Activated T-cell treated with anti-CD3 and anti-CD28 coated beads for 1 hour (primary cell): ENCODE results near the gene ATP6V0C.

ENCODE experiments used
- DNase-seq: peaks from one replicate; pipeline ENCODE4 v3.0.0-alpha.2; 2020; ENCODE audit warnings: low read depth

ATP6V0C gene

DNA sequence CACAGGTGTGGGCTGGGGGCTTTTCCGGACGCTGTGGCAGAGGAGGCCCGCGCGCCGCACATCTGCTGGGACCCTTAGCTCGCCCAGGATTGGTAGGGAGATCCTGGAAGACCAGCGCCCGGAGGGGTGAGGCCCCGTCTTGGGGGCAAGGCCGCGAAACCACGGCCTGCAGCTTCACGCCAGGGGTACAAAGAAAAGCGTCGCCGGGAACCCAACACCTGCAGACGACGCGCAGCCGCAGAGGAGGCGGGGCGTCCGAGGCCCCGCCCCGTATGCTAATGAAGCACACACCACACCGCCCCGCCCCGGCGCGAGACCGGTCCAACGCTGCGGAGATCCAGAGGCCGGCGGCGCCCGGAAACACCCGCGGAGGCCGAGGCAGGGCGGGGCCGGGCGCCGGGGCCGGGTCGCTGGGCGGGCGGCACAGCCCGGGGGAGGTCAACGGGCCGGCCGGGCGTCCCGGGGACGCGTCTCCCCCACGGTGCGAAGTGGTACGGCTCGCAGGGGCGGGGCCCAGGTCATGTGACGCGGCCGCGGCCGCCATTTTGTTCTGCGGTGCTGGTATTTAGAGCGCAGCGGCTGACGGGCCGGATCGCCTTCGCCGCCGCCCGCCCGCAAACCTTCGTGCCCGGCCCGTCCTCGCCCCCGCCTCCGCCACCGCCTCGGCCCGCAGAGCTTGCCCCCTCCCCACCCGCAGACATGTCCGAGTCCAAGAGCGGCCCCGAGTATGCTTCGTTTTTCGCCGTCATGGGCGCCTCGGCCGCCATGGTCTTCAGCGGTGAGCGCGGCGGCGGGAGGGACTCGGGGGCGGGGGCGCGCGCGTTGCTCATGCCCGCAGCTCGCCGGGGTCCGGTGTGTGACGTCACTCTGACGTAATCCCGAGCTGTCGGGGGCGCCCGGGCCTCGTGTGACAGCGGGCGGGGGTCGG is at the start of gene ATP6V0C:
Gene ATP6V0C (plus strand): TSS at position 548 of the 928 bp plus-strand sequence. CDS start 152 bp downstream, at position 700.
- peak; percentile 93 for DNase-seq

DNA sequence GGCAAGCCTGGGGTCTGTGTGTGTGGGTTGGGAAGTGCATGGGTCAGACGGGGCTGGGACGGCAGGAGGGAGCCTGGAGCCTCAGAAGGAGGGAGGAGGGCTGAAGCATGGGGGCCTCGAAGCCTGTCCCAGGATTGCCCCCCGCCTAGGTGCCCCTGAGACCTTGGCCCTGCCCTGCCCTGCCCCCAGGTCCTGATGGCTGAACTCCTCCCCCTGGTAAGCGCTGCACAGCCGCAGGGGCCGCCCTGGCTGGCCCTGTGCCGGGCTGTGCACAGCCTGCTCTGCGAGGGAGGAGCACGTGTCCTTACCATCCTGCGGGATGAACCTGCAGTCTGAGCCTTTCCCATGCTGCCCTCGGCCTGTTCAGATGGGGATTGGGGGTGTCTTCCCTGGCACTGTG is 49.4 kb upstream of the ATP6V0C start:
- no peak for DNase-seq

- no peak for DNase-seq
These were observed 47.9 kb upstream of the ATP6V0C start for GRCh38 chr16:2465653-2466415.

- no peak for DNase-seq
These were observed 46.9 kb upstream of the ATP6V0C start for GRCh38 chr16:2466667-2467527.

GRCh38 chr16:2467528-2468232 is 46.1 kb upstream of the ATP6V0C start:
- no peak for DNase-seq

DNA sequence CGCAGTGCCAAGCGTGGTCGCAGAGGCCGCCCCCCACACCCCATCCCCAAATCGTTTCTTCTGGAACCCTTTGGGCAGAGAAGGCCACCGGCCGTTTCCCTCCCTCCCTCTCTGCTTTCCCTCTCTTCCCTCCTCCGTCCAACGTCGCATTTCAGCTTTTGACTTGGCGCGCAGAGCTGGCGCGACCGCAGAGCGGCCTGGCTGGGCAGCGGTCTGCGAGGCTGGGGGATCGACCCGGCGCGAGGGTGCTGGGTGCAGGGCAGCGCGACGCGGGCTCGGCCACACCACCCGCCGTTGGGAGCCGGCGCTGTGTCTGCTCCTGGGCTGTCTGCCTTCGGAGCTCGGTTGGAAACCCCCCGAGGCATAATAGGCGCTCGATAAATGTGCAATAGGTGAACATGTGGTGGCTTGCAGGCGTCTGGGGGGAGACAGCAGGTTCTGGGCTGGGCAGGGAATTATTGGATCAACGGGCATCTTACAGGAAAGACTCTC is 45.5 kb upstream of the ATP6V0C start:
- DNase-seq: no peak

DNA sequence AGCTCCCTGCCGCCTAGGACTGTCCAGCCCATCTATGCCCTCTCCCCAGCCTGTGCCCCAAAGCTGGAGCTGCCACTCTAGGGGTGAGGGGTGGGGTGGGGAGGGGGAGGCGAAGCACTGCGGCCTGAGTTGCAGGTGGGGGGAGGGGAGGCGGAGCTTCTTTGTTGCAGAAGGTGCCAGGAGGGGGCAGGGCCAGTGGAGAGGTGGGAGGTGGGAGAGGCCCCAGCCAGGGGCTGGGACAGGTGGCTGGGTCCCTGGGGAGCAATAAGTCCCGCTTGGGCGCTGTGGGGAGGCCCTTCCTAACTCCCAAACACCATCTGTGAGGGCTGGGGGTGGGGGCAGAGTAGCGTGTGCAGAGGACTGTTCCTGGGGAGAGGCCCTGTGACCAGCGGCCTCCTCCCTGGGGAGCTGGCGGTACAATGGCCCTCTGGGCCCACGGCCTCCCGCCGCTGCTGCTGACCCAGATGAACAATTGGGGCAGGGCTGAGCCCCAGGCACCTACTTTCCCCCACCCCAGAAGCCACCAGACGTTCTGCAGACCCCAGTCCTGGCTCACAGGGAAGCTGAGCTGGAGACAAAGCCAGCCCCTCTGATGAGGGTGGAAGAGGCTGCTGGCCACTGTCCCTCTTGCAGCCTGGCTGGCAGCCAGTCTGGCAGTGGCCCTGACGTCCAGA is 44.9 kb upstream of the ATP6V0C start:
- no peak for DNase-seq

DNA sequence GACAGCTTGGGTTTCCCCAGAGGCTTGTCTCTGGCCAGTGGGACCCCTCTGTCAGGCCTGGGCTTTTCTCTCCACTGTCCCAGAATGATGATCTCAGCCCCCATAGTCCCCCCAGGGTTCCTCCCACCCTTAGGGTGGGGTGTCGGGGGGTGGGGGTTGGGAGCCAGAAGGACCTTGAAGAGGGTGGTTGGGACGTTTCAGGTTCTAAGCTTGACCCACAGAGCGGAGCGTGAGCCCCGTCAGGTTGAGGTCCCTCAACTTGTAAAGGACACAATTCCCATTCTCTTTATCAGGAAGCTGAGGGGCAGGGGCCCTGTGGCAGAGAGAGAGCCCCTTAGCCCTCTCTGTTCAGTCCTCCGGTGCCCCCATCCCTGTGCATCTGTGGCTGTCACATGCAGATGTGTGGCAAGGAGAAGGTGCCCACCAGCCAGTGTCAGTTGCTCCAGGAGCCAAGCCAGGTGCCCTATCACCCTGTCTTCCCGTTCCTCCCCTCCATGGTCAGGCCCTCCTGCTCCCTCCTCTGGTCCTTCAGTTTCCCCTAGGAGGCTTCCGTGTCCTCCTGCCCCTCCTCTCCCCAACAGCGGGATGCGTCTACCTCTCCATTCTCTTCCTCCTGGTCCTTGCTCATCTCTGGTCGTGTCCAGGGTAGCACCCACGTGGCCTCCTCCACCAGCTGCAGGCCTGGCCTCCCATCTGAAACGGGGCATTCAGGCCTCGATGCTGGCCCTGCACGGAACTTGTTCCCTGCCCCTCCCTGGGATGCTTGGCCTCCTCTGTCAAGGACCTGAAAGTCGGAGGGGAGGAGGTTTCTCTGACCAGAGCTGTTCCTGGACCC is 44.1 kb upstream of the ATP6V0C start:
- DNase-seq: no peak

DNA sequence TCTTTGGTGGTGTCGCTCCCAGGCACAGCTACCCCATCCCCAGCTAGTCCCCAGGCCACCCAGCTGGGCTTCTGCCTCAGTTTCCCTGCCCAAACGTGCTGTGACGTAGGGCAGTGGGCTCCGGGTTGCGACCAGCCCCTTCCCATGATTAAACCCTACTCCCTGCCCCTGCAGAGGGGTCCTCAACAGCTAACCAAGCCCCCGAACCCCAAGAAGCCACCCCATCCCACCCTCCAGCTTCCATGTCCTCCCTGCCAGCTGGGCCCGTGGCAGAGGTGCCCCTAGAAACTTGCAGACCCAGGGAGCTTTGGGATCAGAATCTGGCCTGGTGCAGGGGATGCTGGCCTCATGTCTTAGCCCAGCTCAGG is 43.5 kb upstream of the ATP6V0C start:
- DNase-seq: no peak

GRCh38 chr16:2470603-2471015 is 43.1 kb upstream of the ATP6V0C start:
- DNase-seq: no peak

GRCh38 chr16:2471016-2471652 is 42.6 kb upstream of the ATP6V0C start, which contains the start of gene NTN3:
Gene NTN3, plus strand, starts transcription at chr16:2471297. Its CDS starts 405 bp downstream, at chr16:2471702.
- no peak for DNase-seq

- DNase-seq: no peak
These were observed 41.9 kb upstream of the ATP6V0C start for GRCh38 chr16:2471653-2472487.

DNA sequence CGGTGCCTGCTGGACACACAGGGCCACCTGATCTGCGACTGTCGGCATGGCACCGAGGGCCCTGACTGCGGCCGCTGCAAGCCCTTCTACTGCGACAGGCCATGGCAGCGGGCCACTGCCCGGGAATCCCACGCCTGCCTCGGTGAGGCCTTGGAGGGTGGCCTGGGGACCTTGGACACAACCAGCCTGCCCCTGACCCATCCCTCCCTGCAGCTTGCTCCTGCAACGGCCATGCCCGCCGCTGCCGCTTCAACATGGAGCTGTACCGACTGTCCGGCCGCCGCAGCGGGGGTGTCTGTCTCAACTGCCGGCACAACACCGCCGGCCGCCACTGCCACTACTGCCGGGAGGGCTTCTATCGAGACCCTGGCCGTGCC is 41.3 kb upstream of the ATP6V0C start:
- DNase-seq: no peak

- DNase-seq: no peak
These were observed 40.8 kb upstream of the ATP6V0C start for GRCh38 chr16:2472885-2473445.

- no peak for DNase-seq
These were observed 40.3 kb upstream of the ATP6V0C start for GRCh38 chr16:2473446-2473926.

- DNase-seq: peak; percentile 46
These were observed 39.5 kb upstream of the ATP6V0C start for GRCh38 chr16:2473999-2474876.
